ENCODE data around the gene SHOC2.

DNA sequence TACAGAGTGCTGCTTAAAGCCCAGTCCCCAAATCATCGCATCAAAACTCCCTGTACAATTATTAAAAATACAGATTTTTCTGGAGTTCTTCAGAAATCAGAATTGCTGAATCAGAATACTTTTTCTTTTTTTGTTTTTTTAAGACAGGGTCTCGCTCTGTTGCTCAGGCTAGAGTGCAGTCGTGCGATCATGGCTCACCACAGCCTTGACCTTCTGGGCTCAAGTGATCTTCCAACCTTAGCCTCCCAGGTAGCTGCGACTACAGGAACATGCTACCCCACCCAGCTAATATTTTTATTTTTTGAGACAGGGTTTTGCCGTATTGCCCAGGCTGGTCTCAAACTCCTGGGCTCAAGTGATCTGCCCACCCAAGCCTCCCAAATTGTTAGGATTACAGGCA lies 4.4 kb upstream of the SHOC2 start:
- TF ChIP-seq POLR2AphosphoS5 (IDR thresholded peaks at IDR 0.05; ENCODE audit: low read depth, low read length), result no peak
- no peak for TF ChIP-seq ZNF724P (CRISPR knock-in tag; IDR thresholded peaks at IDR 0.05; ENCODE audit: borderline replicate concordance)
- TF ChIP-seq GTF2F1 (IDR thresholded peaks at IDR 0.05; ENCODE audit: low read length), result no peak
- TF ChIP-seq, protein P1, sequence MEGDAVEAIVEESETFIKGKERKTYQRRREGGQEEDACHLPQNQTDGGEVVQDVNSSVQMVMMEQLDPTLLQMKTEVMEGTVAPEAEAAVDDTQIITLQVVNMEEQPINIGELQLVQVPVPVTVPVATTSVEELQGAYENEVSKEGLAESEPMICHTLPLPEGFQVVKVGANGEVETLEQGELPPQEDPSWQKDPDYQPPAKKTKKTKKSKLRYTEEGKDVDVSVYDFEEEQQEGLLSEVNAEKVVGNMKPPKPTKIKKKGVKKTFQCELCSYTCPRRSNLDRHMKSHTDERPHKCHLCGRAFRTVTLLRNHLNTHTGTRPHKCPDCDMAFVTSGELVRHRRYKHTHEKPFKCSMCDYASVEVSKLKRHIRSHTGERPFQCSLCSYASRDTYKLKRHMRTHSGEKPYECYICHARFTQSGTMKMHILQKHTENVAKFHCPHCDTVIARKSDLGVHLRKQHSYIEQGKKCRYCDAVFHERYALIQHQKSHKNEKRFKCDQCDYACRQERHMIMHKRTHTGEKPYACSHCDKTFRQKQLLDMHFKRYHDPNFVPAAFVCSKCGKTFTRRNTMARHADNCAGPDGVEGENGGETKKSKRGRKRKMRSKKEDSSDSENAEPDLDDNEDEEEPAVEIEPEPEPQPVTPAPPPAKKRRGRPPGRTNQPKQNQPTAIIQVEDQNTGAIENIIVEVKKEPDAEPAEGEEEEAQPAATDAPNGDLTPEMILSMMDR (CRISPR knock-in tag; IDR thresholded peaks at IDR 0.05), result no peak
- TF ChIP-seq, protein P2, sequence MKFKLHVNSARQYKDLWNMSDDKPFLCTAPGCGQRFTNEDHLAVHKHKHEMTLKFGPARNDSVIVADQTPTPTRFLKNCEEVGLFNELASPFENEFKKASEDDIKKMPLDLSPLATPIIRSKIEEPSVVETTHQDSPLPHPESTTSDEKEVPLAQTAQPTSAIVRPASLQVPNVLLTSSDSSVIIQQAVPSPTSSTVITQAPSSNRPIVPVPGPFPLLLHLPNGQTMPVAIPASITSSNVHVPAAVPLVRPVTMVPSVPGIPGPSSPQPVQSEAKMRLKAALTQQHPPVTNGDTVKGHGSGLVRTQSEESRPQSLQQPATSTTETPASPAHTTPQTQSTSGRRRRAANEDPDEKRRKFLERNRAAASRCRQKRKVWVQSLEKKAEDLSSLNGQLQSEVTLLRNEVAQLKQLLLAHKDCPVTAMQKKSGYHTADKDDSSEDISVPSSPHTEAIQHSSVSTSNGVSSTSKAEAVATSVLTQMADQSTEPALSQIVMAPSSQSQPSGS (CRISPR knock-in tag; IDR thresholded peaks at IDR 0.05), result no peak
- TF ChIP-seq EP300 (IDR thresholded peaks at IDR 0.05; ENCODE audit: low read depth in 2 of 2, low read length in 2 of 2), result no peak
- no peak for TF ChIP-seq EP300 (CRISPR knock-in tag; IDR thresholded peaks at IDR 0.05; ENCODE audit: borderline replicate concordance)
- TF ChIP-seq AKAP8 (CRISPR knock-in tag; IDR thresholded peaks at IDR 0.05), result no peak
- TF ChIP-seq SNAPC2 (CRISPR knock-in tag; IDR thresholded peaks at IDR 0.05), result no peak
- TF ChIP-seq, protein P3, sequence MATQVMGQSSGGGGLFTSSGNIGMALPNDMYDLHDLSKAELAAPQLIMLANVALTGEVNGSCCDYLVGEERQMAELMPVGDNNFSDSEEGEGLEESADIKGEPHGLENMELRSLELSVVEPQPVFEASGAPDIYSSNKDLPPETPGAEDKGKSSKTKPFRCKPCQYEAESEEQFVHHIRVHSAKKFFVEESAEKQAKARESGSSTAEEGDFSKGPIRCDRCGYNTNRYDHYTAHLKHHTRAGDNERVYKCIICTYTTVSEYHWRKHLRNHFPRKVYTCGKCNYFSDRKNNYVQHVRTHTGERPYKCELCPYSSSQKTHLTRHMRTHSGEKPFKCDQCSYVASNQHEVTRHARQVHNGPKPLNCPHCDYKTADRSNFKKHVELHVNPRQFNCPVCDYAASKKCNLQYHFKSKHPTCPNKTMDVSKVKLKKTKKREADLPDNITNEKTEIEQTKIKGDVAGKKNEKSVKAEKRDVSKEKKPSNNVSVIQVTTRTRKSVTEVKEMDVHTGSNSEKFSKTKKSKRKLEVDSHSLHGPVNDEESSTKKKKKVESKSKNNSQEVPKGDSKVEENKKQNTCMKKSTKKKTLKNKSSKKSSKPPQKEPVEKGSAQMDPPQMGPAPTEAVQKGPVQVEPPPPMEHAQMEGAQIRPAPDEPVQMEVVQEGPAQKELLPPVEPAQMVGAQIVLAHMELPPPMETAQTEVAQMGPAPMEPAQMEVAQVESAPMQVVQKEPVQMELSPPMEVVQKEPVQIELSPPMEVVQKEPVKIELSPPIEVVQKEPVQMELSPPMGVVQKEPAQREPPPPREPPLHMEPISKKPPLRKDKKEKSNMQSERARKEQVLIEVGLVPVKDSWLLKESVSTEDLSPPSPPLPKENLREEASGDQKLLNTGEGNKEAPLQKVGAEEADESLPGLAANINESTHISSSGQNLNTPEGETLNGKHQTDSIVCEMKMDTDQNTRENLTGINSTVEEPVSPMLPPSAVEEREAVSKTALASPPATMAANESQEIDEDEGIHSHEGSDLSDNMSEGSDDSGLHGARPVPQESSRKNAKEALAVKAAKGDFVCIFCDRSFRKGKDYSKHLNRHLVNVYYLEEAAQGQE (IDR thresholded peaks at IDR 0.05; ENCODE audit: borderline replicate concordance in 1 of 2, low read depth in 1 of 2, low read length in 2 of 2), result no peak
- no peak for TF ChIP-seq CREM (IDR thresholded peaks at IDR 0.05)
- no peak for TF ChIP-seq CREM (CRISPR knock-in tag; IDR thresholded peaks at IDR 0.05)
- TF ChIP-seq, protein P4, sequence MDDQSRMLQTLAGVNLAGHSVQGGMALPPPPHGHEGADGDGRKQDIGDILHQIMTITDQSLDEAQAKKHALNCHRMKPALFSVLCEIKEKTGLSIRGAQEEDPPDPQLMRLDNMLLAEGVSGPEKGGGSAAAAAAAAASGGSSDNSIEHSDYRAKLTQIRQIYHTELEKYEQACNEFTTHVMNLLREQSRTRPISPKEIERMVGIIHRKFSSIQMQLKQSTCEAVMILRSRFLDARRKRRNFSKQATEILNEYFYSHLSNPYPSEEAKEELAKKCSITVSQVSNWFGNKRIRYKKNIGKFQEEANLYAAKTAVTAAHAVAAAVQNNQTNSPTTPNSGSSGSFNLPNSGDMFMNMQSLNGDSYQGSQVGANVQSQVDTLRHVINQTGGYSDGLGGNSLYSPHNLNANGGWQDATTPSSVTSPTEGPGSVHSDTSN (CRISPR knock-in tag; IDR thresholded peaks at IDR 0.05; ENCODE audit: borderline replicate concordance), result no peak
